HUES6 (cell line): Measurements from ENCODE around the gene CYFIP1.

Source experiments
- H3K27ac ChIP-seq: 2 replicates; pipeline ENCODE4 v1.7.0; 2013; ENCODE audit warnings: low read depth, mild to moderate bottlenecking, low read length, inconsistent platforms
- H3K27me3 ChIP-seq: 2 replicates; pipeline ENCODE4 v1.6.1; 2013; ENCODE audit warnings: low read length; ENCODE audit not compliant: control insufficient read depth, insufficient read depth
- H3K36me3 ChIP-seq: 2 replicates; pipeline ENCODE4 v1.6.1; 2013; ENCODE audit warnings: low read length; ENCODE audit not compliant: control insufficient read depth, insufficient read depth
- H3K4me1 ChIP-seq: 2 replicates; pipeline ENCODE4 v1.6.1; 2013; ENCODE audit warnings: low read length; ENCODE audit not compliant: control insufficient read depth, insufficient read depth
- H3K4me3 ChIP-seq: 2 replicates; pipeline ENCODE4 v1.5.1; 2013; ENCODE audit warnings: low read depth, low read length
- H3K9ac ChIP-seq: one replicate; pipeline ENCODE4 v1.6.1; 2013; ENCODE audit warnings: mild to moderate bottlenecking, low read length
- H3K9me3 ChIP-seq: 2 replicates; pipeline ENCODE4 v1.6.1; 2013; ENCODE audit warnings: low read depth, low read length; ENCODE audit not compliant: control insufficient read depth, insufficient read depth

Gene CYFIP1

GRCh38 chr15:22878103-22878502 lies 102.1 kb downstream of the CYFIP1 start:
- H3K4me1 ChIP-seq: peaks cover 10% of the 10 kb centered on the region
- peaks cover 4% of the 10 kb centered on the region; the same call in 1 of the 2 replicates for H3K9me3 ChIP-seq
- H3K4me3 ChIP-seq: no peak overlapping the region
- H3K27me3 ChIP-seq: no peaks in the 10 kb centered on the region
- H3K27ac ChIP-seq: no peak overlapping the region
- H3K36me3 ChIP-seq: peaks cover 81% of the 10 kb centered on the region
- peak overlapping the region; percentile 15 for H3K9ac ChIP-seq

GRCh38 chr15:22877607-22878006 lies 102.6 kb downstream of the CYFIP1 start:
- no peak overlapping the region for H3K9ac ChIP-seq
- H3K4me3 ChIP-seq: no peak overlapping the region
- H3K36me3 ChIP-seq: peaks cover 80% of the 10 kb centered on the region
- H3K4me1 ChIP-seq: peaks cover 15% of the 10 kb centered on the region
- no peaks in the 10 kb centered on the region for H3K27me3 ChIP-seq
- peaks cover 4% of the 10 kb centered on the region; the same call in 1 of the 2 replicates for H3K9me3 ChIP-seq
- no peak overlapping the region for H3K27ac ChIP-seq

GRCh38 chr15:22877117-22877516 lies 103.1 kb downstream of the CYFIP1 start:
- peaks cover 80% of the 10 kb centered on the region for H3K36me3 ChIP-seq

GRCh38 chr15:22874966-22875365 lies 105.2 kb downstream of the CYFIP1 start:
- Histone ChIP-seq H3K4me3 (no peak overlapping the region), H3K9me3 (peaks cover 4% of the 10 kb centered on the region; the same call in 1 of the 2 replicates), H3K27ac (no peak overlapping the region), H3K27me3 (no peaks in the 10 kb centered on the region), H3K9ac (no peak overlapping the region), H3K36me3 (peaks cover 79% of the 10 kb centered on the region), H3K4me1 (peaks cover 15% of the 10 kb centered on the region)

More at GRCh38 chr15:22877117-22877516, 103.1 kb downstream of the CYFIP1 start:
- Histone ChIP-seq H3K9me3 (peaks cover 4% of the 10 kb centered on the region; the same call in 1 of the 2 replicates), H3K4me3 (no peak overlapping the region), H3K27me3 (no peaks in the 10 kb centered on the region), H3K27ac (no peak overlapping the region), H3K9ac (no peak overlapping the region), H3K4me1 (peaks cover 15% of the 10 kb centered on the region)

GRCh38 chr15:22874256-22874655 lies 105.9 kb downstream of the CYFIP1 start:
- Histone ChIP-seq H3K9me3 (peaks cover 4% of the 10 kb centered on the region; the same call in 1 of the 2 replicates), H3K4me3 (no peak overlapping the region), H3K9ac (no peak overlapping the region), H3K27ac (no peak overlapping the region), H3K36me3 (peaks cover 80% of the 10 kb centered on the region), H3K4me1 (peaks cover 15% of the 10 kb centered on the region), H3K27me3 (no peaks in the 10 kb centered on the region)

- Histone ChIP-seq H3K9me3 (peaks cover 4% of the 10 kb centered on the region; the same call in 1 of the 2 replicates), H3K27me3 (no peaks in the 10 kb centered on the region), H3K9ac (no peak overlapping the region), H3K27ac (peak overlapping the region; percentile 29; the same call in 1 of the 2 replicates), H3K36me3 (peaks cover 82% of the 10 kb centered on the region), H3K4me3 (no peak overlapping the region), H3K4me1 (peaks cover 15% of the 10 kb centered on the region)
Observed at GRCh38 chr15:22873841-22874240, 106.3 kb downstream of the CYFIP1 start.

GRCh38 chr15:22872936-22873701 lies 107.0 kb downstream of the CYFIP1 start:
- H3K27ac ChIP-seq: peak overlapping the region; percentile 29; the same call in 1 of the 2 replicates
- peaks cover 4% of the 10 kb centered on the region; the same call in 1 of the 2 replicates for H3K9me3 ChIP-seq
- H3K4me1 ChIP-seq: peaks cover 15% of the 10 kb centered on the region
- H3K4me3 ChIP-seq: no peak overlapping the region
- H3K36me3 ChIP-seq: peaks cover 84% of the 10 kb centered on the region
- peak overlapping the region; percentile 58 for H3K9ac ChIP-seq
- no peaks in the 10 kb centered on the region for H3K27me3 ChIP-seq

GRCh38 chr15:22871481-22872086 lies 108.6 kb downstream of the CYFIP1 start:
- H3K27ac ChIP-seq: no peak overlapping the region
- peaks cover 15% of the 10 kb centered on the region for H3K4me1 ChIP-seq
- H3K9me3 ChIP-seq: no peaks in the 10 kb centered on the region
- H3K9ac ChIP-seq: no peak overlapping the region
- peaks cover 86% of the 10 kb centered on the region for H3K36me3 ChIP-seq
- H3K4me3 ChIP-seq: no peak overlapping the region
- no peaks in the 10 kb centered on the region for H3K27me3 ChIP-seq

- Histone ChIP-seq H3K9me3 (no peaks in the 10 kb centered on the region), H3K36me3 (peaks cover 89% of the 10 kb centered on the region), H3K4me1 (peaks cover 15% of the 10 kb centered on the region), H3K27me3 (no peaks in the 10 kb centered on the region), H3K9ac (no peak overlapping the region), H3K4me3 (no peak overlapping the region), H3K27ac (no peak overlapping the region)
Observed at GRCh38 chr15:22870865-22871264, 109.3 kb downstream of the CYFIP1 start.

GRCh38 chr15:22869856-22870255 lies 110.3 kb downstream of the CYFIP1 start:
- no peak overlapping the region for H3K9ac ChIP-seq

GRCh38 chr15:22868928-22869327 lies 111.2 kb downstream of the CYFIP1 start:
- peaks cover 86% of the 10 kb centered on the region for H3K36me3 ChIP-seq
- no peaks in the 10 kb centered on the region for H3K27me3 ChIP-seq
- H3K4me3 ChIP-seq: no peak overlapping the region
- H3K9ac ChIP-seq: no peak overlapping the region
- H3K4me1 ChIP-seq: peaks cover 13% of the 10 kb centered on the region
- peaks cover 3% of the 10 kb centered on the region; the same call in 1 of the 2 replicates for H3K9me3 ChIP-seq
- H3K27ac ChIP-seq: no peak overlapping the region

More at GRCh38 chr15:22869856-22870255, 110.3 kb downstream of the CYFIP1 start:
- peaks cover 88% of the 10 kb centered on the region for H3K36me3 ChIP-seq
- H3K27ac ChIP-seq: no peak overlapping the region
- H3K4me1 ChIP-seq: peaks cover 15% of the 10 kb centered on the region
- no peaks in the 10 kb centered on the region for H3K27me3 ChIP-seq
- no peak overlapping the region for H3K4me3 ChIP-seq
- no peaks in the 10 kb centered on the region for H3K9me3 ChIP-seq
